Astrocyte of the hippocampus (primary cell): Measurements from ENCODE around the gene SLC41A3.
"Not testable (repeated sequence)": the region's sequence is repeated elsewhere in the genome, so short reads cannot be mapped to it uniquely, and the experiment has no call there.

ENCODE experiments used
- DNase-seq: peaks from one replicate; pipeline ENCODE4 v3.0.0; 2011; ENCODE audit warnings: low read depth, low spot score

SLC41A3 gene

DNA sequence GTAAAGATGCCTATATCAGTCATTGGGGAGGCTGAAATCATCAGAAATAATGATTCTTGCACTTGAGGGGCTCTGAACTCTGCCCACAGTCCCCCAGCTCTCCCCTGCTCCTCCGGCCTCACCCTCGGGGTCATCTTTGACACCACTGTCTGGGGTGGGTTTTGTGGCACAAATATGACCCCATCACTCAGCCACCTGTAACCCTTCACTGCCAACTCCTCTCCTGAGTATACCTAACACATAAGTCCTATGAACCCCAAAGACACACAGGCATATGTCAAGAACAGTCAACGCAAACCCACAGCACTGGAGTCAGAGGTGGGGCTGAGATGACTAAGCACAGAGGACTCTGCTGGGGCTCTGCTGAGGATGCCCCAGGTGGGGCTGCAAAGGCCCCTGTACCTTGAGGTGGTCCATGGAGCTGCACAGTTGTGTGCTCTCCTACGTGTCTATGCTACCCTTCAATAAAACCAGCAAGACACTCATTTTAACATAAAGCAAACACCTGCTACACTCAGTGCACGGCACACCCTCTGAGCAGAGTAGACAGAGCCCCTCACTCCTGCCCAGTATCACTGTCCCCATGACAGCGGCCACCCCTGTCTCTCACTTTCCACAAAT is 29.9 kb downstream of the SLC41A3 start:
- no peak for DNase-seq

DNA sequence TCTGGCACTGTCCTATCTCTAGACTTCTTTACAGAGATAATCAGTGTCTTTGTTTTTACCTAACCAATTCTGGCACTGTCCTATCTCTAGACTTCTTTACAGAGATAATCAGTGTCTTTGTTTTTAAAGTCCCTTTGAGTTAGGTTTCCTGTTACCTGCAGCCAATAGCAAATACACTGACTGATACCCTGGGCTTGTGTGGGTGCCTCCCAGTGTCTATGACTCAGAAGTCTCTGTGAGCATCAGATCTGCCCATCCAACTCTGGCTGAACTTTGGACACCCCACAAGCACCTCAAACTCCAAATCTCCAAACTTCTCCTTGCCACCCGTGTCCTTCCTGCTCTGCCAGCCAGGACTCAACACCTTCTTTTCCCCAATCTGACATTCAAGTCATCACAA is 30.4 kb downstream of the SLC41A3 start:
- no peak for DNase-seq

DNA sequence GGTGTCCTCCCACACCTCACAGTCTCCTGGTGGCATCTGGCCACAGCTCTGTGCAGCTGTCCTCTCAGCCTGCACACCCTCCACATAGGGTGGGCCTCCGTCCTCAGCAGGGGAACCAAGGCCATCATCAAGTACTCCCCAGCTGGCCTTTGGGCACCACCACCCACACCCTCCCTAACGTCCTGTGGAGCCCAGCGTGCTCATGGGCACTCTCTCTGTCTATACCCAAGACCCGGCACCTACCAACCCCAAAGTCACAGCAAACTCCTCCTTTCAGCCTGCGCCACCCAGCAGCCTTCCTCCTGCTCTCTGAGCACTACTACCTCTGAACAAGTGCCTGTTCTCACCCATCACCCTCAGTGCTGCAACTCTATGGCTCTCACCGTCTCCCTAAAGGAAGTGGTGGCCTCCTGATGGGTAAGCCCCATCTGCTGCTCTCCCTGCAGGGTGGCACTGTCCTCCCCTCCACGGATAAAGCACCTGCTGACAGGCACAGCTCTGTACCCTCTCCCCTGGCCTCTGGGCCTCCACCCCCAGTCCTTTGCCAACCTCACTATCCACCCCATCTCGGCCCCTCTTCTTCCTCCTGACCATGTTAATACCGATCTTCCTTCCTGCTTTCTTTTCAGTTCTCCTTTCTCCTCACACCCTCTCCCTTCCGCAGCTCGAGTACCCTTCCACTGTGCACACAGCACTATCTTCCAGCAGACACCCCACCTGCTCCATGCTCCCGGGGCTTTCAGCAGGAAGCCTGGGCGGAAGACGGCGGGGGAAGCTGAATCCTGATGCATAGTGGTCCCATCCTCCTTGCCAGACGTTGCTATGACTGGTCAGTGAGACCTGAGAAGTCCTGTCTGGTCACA is 31.5 kb downstream of the SLC41A3 start:
- DNase-seq: no peak

DNA sequence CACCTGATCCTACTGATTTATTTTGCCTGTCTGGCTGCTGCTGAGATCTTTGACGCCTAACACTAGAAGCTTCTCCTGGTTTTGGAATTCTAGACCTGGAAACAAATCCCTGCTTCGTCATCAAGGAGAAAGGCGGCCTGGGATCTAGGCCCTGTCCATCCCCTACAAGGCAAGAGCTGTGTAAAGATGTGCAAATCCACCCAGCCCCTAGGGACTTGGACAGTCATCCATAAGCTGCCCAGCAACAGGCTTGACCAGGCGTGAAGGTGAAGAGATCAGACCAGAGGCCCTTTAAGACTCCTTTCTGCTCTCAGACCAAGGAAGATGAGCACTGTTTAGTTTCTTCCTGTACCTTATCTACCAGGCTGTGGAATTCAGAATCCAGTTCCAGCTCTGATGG is 32.2 kb downstream of the SLC41A3 start:
- no peak for DNase-seq

DNA sequence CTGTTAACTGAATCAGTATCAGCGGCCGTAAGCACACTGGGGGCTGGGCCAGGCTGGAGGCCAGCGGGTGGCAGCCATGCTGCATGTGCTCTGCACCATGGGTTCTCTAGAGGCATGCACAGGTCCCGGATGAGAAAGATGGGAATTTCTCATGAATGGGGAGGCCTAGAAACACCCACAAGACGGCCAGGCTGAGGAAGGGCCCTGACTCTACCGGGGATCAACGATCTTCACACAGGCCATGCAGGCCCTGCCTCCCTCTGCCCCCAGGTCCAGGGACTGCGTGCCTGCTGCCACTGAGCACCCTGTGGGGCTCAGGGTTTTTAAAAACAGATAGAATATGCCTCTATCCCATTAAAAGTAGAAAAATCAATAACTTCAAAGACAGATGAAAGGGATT is 32.7 kb downstream of the SLC41A3 start:
- no peak for DNase-seq

DNA sequence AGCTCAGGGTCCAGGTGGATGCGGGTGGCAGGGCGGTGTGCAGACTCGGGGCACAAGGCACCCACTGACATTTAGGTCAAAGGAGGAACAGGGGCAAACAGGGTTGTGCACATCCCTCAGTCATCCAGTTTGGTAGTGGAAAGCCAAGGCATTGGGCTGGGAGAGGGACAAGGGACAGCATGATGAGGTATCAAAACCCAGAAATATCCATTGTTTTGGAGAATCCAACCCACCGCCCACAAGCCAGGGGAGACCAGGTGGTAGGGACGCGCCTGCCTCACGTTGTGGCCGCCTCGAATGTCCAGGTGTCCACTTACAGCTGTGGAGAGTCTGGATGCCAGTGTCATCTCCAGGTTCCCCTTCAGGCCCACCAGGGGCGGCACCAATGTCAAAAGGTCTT is 33.3 kb downstream of the SLC41A3 start:
- no peak for DNase-seq

DNA sequence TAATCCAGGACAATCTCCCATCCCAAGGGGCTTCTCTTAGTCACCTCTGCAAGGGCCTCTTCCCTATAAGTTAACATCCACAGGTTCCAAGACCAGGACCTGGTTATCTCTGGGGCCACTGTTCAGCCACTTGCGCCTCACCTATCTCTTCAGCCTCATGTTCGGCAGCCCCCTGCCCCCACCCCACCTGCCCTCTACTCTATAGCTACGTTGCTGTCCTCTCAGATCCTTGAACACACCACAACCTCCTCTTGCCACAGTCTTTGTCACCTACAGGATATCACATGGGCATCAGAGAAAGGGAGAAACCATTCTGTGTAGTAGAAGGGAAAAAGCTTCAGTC is 33.9 kb downstream of the SLC41A3 start:
- DNase-seq: no peak

DNA sequence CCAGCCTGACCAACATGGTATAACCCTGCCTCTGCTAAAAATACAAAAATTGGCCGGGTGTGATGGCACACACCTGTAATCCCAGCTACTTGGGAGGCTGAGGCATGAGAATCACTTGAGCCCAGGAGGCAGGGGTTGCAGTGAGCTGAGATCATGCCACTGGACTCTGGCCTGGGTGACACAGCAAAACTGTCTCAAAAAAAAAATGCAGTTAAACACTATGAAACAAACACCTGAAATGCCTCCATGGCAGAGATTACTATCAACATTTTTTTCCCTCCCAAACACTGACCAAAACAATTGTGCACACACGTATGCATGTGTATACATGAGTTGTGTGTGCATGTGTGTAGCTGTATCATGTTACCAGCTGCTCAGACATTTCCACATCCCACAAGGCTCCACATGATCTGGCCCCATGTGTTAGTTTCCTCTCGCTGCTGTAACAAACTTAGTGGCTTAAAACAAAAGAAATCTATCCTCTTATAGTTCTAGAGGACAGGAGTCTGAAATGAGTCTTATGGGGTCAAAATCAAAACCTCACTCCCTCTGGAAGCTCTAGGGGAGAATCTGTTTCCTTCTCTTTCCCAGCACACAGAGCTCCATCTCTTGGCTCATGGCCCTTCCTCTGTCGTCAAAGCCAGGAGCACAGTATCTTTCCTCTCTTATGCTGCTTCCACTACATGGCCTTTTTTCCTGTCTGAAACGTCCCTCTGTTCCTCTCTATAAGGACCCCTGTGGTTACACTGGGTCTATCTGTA is 34.5 kb downstream of the SLC41A3 start:
- DNase-seq: no peak

DNA sequence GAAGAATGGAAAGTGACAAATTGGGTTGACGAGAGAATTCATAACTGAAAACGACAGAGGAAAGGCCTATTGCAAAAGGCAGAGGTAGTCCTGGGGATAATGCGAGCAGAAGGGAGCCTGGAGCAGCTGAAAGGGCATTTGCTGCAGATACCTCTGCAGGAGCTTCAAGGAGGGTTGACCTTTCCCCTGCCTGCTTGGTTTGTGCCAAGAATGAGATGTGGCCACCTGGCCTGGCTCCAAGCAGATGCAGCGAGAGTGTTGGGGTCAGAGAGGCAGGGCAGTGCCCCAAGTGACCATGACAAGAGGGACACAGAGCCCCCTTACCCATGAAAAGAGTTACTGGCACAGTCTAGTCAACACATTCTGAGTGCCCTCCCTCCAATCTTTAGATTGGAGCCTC is 43.5 kb downstream of the SLC41A3 start:
- DNase-seq: no peak

DNA sequence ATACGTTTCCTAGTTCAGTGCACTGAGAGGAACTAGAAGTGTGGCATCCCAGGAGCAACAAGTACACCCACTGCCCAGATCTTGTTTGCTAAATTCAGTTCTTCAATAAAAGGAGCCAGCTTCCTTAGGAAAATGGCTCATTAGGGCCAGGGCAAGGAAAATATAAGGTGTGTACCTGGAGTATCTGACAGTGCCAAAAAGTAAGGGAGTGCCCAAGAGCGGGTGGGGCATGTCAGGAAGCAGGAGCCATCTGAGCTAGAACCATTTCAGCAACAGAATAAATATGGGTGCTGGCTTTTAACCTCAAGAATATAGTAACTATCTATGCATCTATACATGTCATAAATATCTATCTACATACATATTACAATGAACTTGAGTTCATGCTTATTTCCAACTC is 44.1 kb downstream of the SLC41A3 start:
- DNase-seq: no peak

DNA sequence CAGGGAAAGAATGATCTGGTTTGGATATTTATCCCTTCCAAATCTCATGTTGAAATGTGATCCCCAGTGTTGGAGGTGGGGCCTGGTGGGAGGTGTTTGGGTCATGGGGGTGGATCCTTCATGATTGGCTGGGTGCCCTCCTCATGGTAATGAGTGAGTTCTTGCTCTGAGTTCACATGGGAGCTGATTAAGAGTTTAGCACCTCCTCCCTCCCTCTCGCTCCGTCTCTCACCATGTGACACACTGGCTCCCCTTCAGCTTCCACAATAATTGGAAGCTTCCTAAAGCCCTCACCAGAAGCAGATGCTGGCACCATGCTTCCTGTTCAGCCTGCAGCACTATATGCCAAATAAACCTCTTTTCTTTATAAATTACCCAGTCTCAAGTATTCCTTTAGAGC is 45.1 kb downstream of the SLC41A3 start:
- DNase-seq: not testable (repeated sequence)

DNA sequence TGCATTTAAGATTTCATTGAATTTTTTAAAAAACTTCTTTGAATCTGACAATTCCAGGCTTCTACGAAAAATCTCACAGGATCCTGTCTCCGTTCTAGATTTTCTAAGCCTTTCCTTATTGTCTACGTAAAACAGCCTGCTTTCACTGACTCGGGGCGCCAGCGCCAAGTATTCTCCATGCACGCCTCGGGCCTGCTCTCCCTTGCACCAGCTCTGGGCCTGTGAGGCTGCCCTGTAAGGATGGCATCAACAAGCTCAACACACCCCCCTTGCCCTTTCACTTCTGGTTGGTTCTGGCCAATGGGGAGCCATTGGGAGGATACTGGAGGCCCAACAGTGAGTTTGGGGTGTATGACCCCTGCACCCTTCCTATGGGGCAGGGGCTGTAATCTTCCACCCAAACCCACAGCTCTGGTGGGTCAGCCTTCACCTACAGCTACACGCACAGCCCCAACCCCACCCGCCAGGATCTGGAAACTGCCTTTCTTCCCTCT is 47.8 kb downstream of the SLC41A3 start:
- no peak for DNase-seq

DNA sequence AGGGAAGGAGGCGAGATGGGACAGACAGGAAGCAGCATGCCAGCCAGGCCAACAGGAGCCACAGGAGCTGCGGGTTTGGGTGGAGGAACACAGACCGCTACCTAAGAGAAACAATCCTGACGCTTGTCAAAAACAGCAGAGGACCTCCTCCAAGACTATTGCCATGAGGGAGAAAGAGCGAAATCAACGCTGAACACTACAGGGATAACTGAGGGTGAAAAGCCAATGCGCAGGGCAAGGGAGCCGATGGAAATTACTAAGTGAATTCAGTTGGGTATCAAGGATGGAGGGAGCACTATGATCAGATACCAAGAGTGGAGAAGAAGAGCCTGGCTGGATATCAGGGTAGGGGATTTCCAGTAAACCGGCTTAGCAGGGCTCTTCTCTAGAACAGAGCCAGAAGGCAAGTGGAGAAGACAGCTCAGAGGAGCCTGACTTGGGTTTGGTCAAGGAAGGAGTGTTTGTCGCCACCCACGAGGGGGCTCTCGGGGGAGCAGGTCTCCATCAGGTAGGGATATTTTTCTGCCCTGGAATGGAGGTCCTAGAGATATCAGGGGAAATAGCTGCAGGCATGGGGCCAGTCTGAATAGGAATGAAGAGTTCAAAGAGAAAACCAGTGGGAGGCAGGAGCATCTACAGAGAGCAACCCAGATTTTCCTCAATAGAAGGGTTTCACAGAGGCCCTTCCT is 48.4 kb downstream of the SLC41A3 start:
- no peak for DNase-seq

DNA sequence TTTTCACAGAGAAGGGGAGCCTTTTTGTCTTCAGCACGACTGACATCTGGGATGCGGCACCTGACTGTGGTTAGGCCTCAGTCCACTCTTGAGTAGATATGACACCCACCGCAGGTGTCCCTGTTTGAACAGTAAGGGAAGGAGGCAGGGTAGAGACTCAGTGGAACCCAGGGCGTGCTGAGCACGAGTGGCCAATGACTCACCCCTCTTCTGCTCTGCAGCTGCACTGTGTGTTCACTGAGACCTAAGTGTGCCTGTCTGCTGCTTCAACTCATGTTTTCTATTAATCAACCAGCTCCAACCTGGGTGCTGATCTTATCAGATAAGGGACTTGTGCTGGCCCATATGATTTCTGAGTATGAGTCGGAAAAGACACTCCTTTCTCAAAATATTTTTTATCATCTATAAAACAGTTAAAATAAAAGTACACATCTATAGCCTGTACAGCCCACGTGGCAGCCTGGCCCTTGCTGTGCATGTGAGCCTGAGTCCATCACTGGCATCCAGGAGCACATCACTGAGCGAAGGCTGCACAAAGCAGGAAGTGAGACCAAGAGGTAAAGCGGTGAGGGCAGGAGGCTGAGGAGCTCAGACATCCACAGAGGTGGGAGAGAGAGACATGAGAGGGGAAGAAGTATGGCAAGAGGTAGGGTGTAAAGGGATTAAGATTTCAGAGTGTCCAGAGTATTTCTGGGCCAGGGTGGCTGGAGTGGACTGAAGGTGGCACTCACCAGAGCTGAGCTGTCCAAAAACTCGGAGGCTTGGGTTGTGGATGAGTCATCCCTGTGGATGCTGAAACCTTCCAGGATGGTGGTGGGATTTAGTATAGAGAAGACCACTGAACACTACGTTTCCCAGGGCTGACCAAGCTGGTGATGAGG is 49.2 kb downstream of the SLC41A3 start:
- no peak for DNase-seq

DNA sequence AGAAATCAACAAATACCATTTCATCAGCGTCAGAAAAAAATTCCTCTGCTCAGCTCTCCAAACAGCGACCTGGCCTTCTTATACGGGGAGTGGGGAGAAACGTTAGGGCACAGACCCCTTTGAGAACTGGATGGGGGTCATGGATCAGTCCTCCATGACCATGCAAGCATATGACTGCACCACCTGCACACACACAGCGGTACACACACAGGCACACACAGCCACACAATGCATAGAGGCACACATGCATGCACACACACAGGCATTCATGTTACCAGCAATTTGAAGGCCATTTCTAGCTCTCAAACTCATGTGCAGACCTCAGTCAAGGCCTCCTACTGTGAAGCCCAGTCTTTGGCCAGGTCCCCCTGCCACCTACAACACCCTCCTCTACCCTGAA is 50.2 kb downstream of the SLC41A3 start:
- DNase-seq: no peak

DNA sequence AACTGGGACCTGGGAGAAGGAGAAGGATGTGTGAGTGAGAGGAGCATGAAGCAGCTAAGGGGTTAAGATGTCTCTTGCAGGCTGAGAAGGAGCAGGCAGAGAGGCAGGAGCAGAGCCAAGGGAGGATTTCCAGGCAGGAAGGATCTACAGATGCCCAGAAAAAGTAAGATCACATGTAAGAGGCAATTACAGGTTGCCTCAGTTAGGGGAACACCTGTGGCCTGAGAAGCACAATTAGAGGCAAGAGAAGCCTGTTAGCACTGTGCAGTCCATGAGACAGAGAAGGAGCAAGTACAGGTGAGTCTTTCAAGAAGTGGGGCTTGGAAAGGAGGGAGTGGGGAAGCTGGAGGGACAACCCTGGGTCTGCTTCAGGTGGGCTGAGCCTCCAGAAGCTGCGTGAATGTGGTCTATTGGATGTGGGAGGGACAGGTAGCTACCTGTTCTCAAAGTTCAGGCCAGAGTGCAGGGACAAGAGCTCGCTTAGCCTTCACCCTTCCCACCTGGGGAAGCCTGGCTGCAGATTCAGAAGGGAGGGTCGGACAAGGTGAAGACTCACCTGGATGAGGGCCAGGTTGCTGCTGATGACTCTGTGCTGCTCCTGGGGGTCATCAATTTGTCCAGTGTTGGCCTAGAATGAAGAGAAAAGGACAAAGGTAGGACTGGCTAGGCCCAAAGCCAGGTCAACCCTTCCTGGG is 50.7 kb downstream of the SLC41A3 start:
- no peak for DNase-seq

DNA sequence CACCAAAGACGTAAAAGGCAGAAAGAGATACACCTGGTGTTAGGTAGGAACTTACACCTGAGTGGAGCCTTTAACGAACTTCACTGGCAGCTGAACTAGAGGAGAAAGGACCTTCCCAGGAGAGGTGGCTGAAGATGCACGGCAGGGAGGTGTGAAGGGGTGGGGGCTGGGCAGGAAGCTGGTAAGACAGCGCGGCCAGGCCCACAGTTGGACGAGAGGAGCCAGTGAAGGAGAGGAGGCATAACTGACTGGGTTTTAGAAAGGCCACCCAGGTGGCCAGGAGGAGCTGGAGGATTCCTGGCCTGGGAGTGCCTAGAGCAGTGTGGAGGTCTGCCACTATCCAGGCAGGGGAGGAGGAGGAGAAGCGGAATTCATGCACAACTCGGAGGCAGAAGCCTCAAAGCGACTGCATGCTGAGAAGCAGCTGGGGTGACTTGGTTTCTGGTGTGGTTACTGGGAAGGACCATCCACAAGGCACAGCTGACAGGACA is 51.9 kb downstream of the SLC41A3 start:
- no peak for DNase-seq

DNA sequence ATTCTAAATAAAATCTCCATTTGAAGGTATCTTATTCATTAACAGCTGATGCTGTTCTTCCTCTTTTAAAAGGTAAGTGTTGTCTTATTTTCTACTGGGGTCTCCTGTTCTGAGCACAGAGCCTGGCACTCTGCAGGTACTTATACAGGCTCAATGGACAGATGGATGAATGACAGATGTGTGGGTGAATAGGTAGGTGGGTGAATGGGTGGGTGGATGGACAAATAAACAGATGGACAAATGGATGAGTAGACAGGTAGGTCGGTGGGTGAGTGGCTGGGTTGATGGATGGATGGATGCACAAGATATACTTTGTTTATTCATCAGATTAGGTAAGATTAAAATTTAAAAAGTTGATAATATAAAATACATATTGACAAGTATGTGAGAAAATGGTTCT is 53.5 kb downstream of the SLC41A3 start:
- no peak for DNase-seq

DNA sequence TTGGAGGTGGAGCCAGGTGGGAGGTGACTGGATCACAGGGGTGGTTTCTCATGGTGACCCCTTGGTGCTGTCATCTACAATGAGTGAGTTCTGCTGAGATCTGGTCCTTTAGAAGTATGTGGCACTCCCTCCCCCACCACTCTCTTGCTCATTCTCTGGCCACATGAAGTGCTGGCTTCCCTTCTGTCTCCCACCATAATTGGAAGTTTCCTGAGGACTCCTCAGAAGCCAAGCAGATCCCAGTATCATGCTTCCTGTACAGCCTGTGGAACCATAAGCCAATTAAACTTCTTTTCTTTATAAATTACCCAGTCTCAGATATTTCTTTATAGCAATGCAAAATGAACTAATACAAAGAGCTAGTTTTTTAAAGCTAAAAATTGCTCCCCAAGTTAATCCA is 54.7 kb downstream of the SLC41A3 start:
- no peak for DNase-seq

DNA sequence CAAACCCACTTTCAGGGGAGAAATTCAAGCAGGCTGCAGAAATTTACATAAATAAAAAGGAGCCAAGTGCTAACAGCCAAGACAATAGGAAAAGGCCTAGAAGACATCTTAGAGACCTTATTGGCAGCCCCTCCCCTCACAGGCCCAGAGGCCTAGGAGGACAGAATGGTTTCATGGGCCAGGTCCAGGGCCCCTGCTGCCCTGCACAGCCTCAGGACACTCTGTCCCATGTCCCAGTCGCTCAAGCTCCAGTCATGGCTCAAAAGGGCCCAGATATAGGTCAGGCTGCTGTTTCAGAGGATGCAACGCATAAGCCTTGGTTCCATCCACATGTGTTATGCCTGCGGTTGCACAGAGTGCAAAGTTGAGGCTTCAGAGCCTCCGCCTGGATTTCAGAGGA is 55.8 kb downstream of the SLC41A3 start:
- no peak for DNase-seq
